HepG2 (cell line): ENCODE data around the gene TTLL7. TPM values are rescaled to one million over a fixed set of nuclear protein-coding genes. Genes with fewer than 3 reads are reported as not detected.

Experiments
- ATAC-seq: fragments of 200-7000 bp; cut with Tn5 transposase; 3 replicates; pipeline ENCODE4 v1.9.1; 2020; ENCODE audit warnings: mild to moderate bottlenecking, moderate library complexity
- BruUV-seq: library from RNA; stranded (reverse); fragments of 400-500 nt; replicated peaks from 2 replicates; lab custom pipeline; 2021; lab: Mats Ljungman, UMichigan
- CTCF ChIA-PET: fragments of 300-600 bp; formaldehyde crosslinking; extraction: SDS; loops from one replicate; lab custom pipeline; 2021; ENCODE audit warnings: low total read pairs, inconsistent platforms, low intra/inter-chr PET ratio; lab: Yijun Ruan, JAX
- POLR2A ChIA-PET: fragments of 350-600 bp; sonication (Branson Sonifier 250); formaldehyde crosslinking; loops from one replicate; lab custom pipeline; 2020; ENCODE audit warnings: antibody characterized with exemption, inconsistent platforms; lab: Yijun Ruan, JAX
- DNase-seq: peaks from one replicate; pipeline ENCODE4 v3.0.0-alpha.2; 2015; ENCODE audit warnings: low spot score
- FAIRE-seq: peaks from 3 replicates; lab custom pipeline; 2011; peaks lifted over from hg19 to GRCh38; lab: Jason Lieb, UNC
- H2AFZ ChIP-seq: one replicate; pipeline ENCODE4 v1.6.1; 2011; ENCODE audit warnings: low read length, inconsistent platforms
- H3K27ac ChIP-seq: fragments of 300-600 bp; 3 replicates; pipeline ENCODE4 v1.8.0; 2011; ENCODE audit warnings: mixed run types, mild to moderate bottlenecking, mixed read lengths, low read length, inconsistent platforms; ENCODE audit not compliant: insufficient read depth; ENCODE audit errors: extremely low read length
- H3K27me3 ChIP-seq, 2 experiments: fragments of 200-600 bp in 1 of 2; 2 replicates in 1 of 2; 3 replicates in 1 of 2; pipeline versions ENCODE4 v1.6.0 to v1.8.0; 2011; ENCODE audit warnings: low read length in 2 of 2, mild to moderate bottlenecking in 2 of 2, moderate library complexity in 2 of 2, inconsistent platforms in 1 of 2; ENCODE audit not compliant: insufficient read depth in 2 of 2, control insufficient read depth in 1 of 2
- H3K36me3 ChIP-seq, 2 experiments: fragments of 200-600 bp in 1 of 2; replicated peaks in 1 of 2; 2 replicates in 1 of 2; 3 replicates in 1 of 2; pipeline versions ENCODE4 v1.5.1 to v1.8.0; 2011; ENCODE audit warnings: low read length in 2 of 2, inconsistent platforms in 1 of 2; ENCODE audit not compliant: insufficient read depth in 2 of 2, control insufficient read depth in 1 of 2
- H3K4me1 ChIP-seq: 2 replicates; pipeline ENCODE4 v1.5.1; 2012; ENCODE audit warnings: low read length, inconsistent platforms; ENCODE audit not compliant: insufficient read depth
- H3K4me2 ChIP-seq: 2 replicates; pipeline ENCODE4 v1.6.0; 2011; ENCODE audit warnings: low read depth, low read length, inconsistent platforms
- H3K4me3 ChIP-seq, 3 experiments: fragments of 200-600 bp in 1 of 3; sonication (generic), shearing (Covaris generic) in 1 of 3; replicated peaks in 1 of 3; 2 replicates each; pipeline ENCODE4 v1.5.1; 2011 to 2016; ENCODE audit warnings: low read length in 3 of 3, inconsistent platforms in 2 of 3, low read depth in 2 of 3, mild to moderate bottlenecking in 2 of 3, control low read depth in 1 of 3, mixed read lengths in 1 of 3; ENCODE audit not compliant: insufficient read depth in 1 of 3
- H3K79me2 ChIP-seq: one replicate; pipeline ENCODE4 v1.6.1; 2011; ENCODE audit warnings: low read length, inconsistent platforms; ENCODE audit not compliant: insufficient read depth
- H3K9ac ChIP-seq: 2 replicates; pipeline ENCODE4 v1.6.0; 2011; ENCODE audit warnings: mild to moderate bottlenecking, low read depth, low read length, inconsistent platforms; ENCODE audit not compliant: insufficient read depth
- H3K9me3 ChIP-seq: 2 replicates; pipeline ENCODE4 v1.5.1; 2012; ENCODE audit warnings: mild to moderate bottlenecking, low read length
- H4K20me1 ChIP-seq: 2 replicates; pipeline ENCODE4 v1.6.0; 2011; ENCODE audit warnings: inconsistent platforms, mild to moderate bottlenecking, low read length, moderate library complexity; ENCODE audit not compliant: insufficient read depth
- KIAA2018 ChIP-seq: sonication (generic); formaldehyde crosslinking; IDR thresholded peaks from 2 replicates; pipeline ENCODE4 v1.5.0; 2020; ENCODE audit warnings: mild to moderate bottlenecking, missing genetic modification reagents, borderline replicate concordance
- MAFF ChIP-seq: IDR thresholded peaks from 2 replicates; pipeline ENCODE4 v1.6.1; 2011; ENCODE audit warnings: low read depth, low read length, improper control_type of control experiment
- MAFK ChIP-seq, 2 experiments: IDR thresholded peaks in 1 of 2; conservative IDR thresholded peaks in 1 of 2; 2 replicates each; pipeline ENCODE4 v1.6.1; 2011; ENCODE audit warnings: improper control_type of control experiment in 2 of 2, low read length in 2 of 2
- ZNF703 ChIP-seq: sonication (generic); formaldehyde crosslinking; IDR thresholded peaks from 2 replicates; pipeline ENCODE4 v1.5.1; 2020; ENCODE audit warnings: missing genetic modification reagents, mild to moderate bottlenecking, moderate library complexity, borderline replicate concordance
- WGBS: methylation state at CpG from one replicate; pipeline ENCODE4 v1.1.6; 2017; ENCODE audit warnings: low lambda C conversion rate; 5-methylcytosine and 5-hydroxymethylcytosine counted together
- in situ Hi-C: cut with HindIII; loops from 2 replicates; pipeline ENCODE4 v1.10.0; 2017; ENCODE audit warnings: low pct_unique_long_range_greater_than_20kb; ENCODE audit not compliant: extremely low pct_ligation_motif_present
- intact Hi-C: fragments of 100-400 bp; cut with micrococcal nuclease; formaldehyde crosslinking; loops from one replicate; pipeline ENCODE4 v1.10.0; 2022; ENCODE audit not compliant: unreplicated experiment
- polyA plus RNA-seq, 8 experiments: library from polyadenylated mRNA; depleted of rRNA in 3 of 8; stranded (reverse) in 7 of 8; unstranded in 1 of 8; fragments of >200 nt; fragmentation: Illumina TruSeq in 4 of 8; extraction: Trizol in 4 of 8; gene quantifications; 2 replicates each; pipeline versions ENCODE4 v1.2.1 to v1.2.3, GENCODE V29; 2011 to 2016; ENCODE audit warnings: low read depth in 4 of 8, missing spikeins in 1 of 8, mixed read lengths in 1 of 8; ENCODE audit not compliant: insufficient read depth in 1 of 8
- total RNA-seq, 5 experiments: library from RNA; depleted of rRNA; stranded (reverse); fragments of >200 nt; fragmentation: Illumina TruSeq; extraction: Trizol; gene quantifications; 2 replicates each; pipeline ENCODE4 v1.2.3, GENCODE V29; 2016; ENCODE audit warnings: low read depth in 1 of 5
- TF ChIP-seq, protein P1 (sequence below): sonication (generic); formaldehyde crosslinking; IDR thresholded peaks from 2 replicates; pipeline ENCODE4 v1.4.0; 2020; ENCODE audit warnings: missing genetic modification reagents, borderline replicate concordance

TTLL7 gene
- total and polyA plus RNA-seq, 2 of the 13 experiments (the other 11 are each of a cell fraction or from before 2014, with no cell fraction given) = 0.07 to 0.22 TPM

- in situ Hi-C loops = no loop called here
- intact Hi-C loops = no loop called here
- Histone ChIP-seq H3K27me3 (no peaks in the 10 kb centered on the region), H3K79me2 (no peaks in the 10 kb centered on the region), H3K4me3 (no peak overlapping the region), H3K36me3 (no peaks in the 10 kb centered on the region), H3K27ac (no peak overlapping the region), H4K20me1 (no peaks in the 10 kb centered on the region), H2AFZ (no peak overlapping the region), H3K4me1 (no peaks in the 10 kb centered on the region), H3K4me2 (no peak overlapping the region), H3K9me3 (no peaks in the 10 kb centered on the region), H3K9ac (no peak overlapping the region)
- FAIRE-seq (no peak), DNase-seq (no peak), ATAC-seq (no peak)
- ChIA-PET CTCF (no interaction called here), POLR2A (no interaction called here)
- WGBS = 3% methylated on average over 4 of the region's 4 CpGs
- no TSS peak for BruUV-seq
- peak; percentile 46 to 83; a peak in 3 of 4 replicates for TF ChIP-seq MAFK (conservative IDR thresholded peaks at IDR 0.05 in 1 of 2, IDR thresholded peaks at IDR 0.05 in 1 of 2; ENCODE audit: low read length in 2 of 2)
- TF ChIP-seq, protein P1, sequence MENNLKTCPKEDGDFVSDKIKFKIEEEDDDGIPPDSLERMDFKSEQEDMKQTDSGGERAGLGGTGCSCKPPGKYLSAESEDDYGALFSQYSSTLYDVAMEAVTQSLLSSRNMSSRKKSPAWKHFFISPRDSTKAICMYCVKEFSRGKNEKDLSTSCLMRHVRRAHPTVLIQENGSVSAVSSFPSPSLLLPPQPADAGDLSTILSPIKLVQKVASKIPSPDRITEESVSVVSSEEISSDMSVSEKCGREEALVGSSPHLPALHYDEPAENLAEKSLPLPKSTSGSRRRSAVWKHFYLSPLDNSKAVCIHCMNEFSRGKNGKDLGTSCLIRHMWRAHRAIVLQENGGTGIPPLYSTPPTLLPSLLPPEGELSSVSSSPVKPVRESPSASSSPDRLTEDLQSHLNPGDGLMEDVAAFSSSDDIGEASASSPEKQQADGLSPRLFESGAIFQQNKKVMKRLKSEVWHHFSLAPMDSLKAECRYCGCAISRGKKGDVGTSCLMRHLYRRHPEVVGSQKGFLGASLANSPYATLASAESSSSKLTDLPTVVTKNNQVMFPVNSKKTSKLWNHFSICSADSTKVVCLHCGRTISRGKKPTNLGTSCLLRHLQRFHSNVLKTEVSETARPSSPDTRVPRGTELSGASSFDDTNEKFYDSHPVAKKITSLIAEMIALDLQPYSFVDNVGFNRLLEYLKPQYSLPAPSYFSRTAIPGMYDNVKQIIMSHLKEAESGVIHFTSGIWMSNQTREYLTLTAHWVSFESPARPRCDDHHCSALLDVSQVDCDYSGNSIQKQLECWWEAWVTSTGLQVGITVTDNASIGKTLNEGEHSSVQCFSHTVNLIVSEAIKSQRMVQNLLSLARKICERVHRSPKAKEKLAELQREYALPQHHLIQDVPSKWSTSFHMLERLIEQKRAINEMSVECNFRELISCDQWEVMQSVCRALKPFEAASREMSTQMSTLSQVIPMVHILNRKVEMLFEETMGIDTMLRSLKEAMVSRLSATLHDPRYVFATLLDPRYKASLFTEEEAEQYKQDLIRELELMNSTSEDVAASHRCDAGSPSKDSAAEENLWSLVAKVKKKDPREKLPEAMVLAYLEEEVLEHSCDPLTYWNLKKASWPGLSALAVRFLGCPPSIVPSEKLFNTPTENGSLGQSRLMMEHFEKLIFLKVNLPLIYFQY = no peak
- TF ChIP-seq MAFF = peak; percentile 46
Measured at GRCh38 chr1:83976920-83977319, 22.0 kb downstream of the TTLL7 start.

DNA sequence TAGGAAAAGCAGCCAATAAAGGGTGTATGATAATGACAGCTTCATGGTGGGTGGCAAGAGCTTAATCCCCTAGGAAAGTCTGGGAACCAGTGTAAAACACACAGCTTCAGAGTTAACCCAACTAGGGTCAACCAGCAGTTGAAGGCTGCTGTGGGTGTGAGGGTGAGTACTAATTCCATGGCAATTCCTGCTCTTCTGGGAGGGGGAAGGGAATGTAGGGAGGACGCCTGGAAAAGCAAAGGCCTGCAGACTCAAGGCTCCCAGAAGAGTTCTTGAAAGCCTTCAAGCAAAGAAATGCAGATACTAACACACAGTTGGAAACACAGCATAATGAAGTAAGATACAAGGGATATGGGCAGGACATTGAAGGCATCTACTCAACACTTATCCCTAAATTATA, 28.1 kb downstream of the TTLL7 start:
- Histone ChIP-seq H3K4me1 (no peaks in the 10 kb centered on the region), H3K27ac (no peak overlapping the region), H3K9me3 (no peaks in the 10 kb centered on the region), H3K4me2 (no peak overlapping the region), H4K20me1 (no peaks in the 10 kb centered on the region), H3K36me3 (no peaks in the 10 kb centered on the region), H3K27me3 (no peaks in the 10 kb centered on the region), H2AFZ (no peak overlapping the region), H3K9ac (no peak overlapping the region), H3K79me2 (no peaks in the 10 kb centered on the region), H3K4me3 (no peak overlapping the region)
- ATAC-seq (no peak), DNase-seq (no peak), FAIRE-seq (no peak)
- BruUV-seq = no TSS peak
- ChIA-PET POLR2A (no interaction called here), CTCF (no interaction called here)
- WGBS = 0% methylated on average over 1 of the region's 1 CpG
- intact Hi-C loops (no loop called here), in situ Hi-C loops (no loop called here)
- TF ChIP-seq KIAA2018 (CRISPR knock-in tag) = no peak
- no peak for TF ChIP-seq ZNF703 (CRISPR knock-in tag)
